CD4-positive, alpha-beta T cell (primary cell): ENCODE data around the gene ZDHHC20. TPM values are rescaled to one million over a fixed set of nuclear protein-coding genes. Genes with fewer than 3 reads are reported as not detected.
A peak's percentile ranks its signal among the peaks of the same experiment; 100 is the strongest.
"Not testable (repeated sequence)": the region's sequence is repeated elsewhere in the genome, so short reads cannot be mapped to it uniquely, and the experiment has no call there.

Experiments used
- ATAC-seq: fragments of 200-7000 bp; cut with Tn5 transposase; one replicate; pipeline ENCODE4 v1.10.0; 2022; ENCODE audit warnings: mild to moderate bottlenecking; ENCODE audit not compliant: poor library complexity
- CTCF ChIA-PET: fragments of 350-600 bp; sonication (Branson Sonifier 250); formaldehyde crosslinking; loops from one replicate; lab custom pipeline; 2021; ENCODE audit warnings: antibody characterized with exemption, inconsistent platforms; lab: Charles Lee
- POLR2A ChIA-PET: fragments of 350-600 bp; sonication (Branson Sonifier 250); formaldehyde crosslinking; loops from one replicate; lab custom pipeline; 2021; ENCODE audit warnings: antibody characterized with exemption, inconsistent platforms; lab: Charles Lee
- DNase-seq, 14 experiments: peaks; one replicate each; pipeline ENCODE4 v3.0.0-alpha.2; 2013 to 2020; ENCODE audit warnings: mixed read lengths in 2 of 14
- H3K27ac ChIP-seq, 2 donors: one replicate each; pipeline versions ENCODE4 v1.5.1 to v1.7.0; 2013; ENCODE audit warnings: low read length in 2 of 2, low read depth in 1 of 2, mild to moderate bottlenecking in 1 of 2
- H3K27me3 ChIP-seq, 2 experiments: 1 replicate in 1 of 2; 2 replicates in 1 of 2; pipeline versions ENCODE4 v1.6.1 to v1.7.0; 2013; ENCODE audit warnings: low read length in 2 of 2, control low read depth in 1 of 2, mild to moderate bottlenecking in 1 of 2, moderate library complexity in 1 of 2; ENCODE audit not compliant: insufficient read depth in 2 of 2, control insufficient read depth in 1 of 2
- H3K36me3 ChIP-seq: one replicate; pipeline ENCODE4 v1.6.1; 2013; ENCODE audit warnings: low read length, control low read depth; ENCODE audit not compliant: insufficient read depth
- H3K4me1 ChIP-seq: one replicate; pipeline ENCODE4 v1.6.1; 2013; ENCODE audit warnings: low read length, control low read depth; ENCODE audit not compliant: insufficient read depth
- H3K4me3 ChIP-seq: one replicate; pipeline ENCODE4 v1.5.1; 2013; ENCODE audit warnings: mild to moderate bottlenecking, low read length, moderate library complexity
- H3K9me3 ChIP-seq, 2 experiments: 1 replicate in 1 of 2; 2 replicates in 1 of 2; pipeline versions ENCODE4 v1.6.1 to v1.7.0; 2013; ENCODE audit warnings: low read length in 2 of 2, mild to moderate bottlenecking in 2 of 2, control low read depth in 1 of 2, moderate library complexity in 1 of 2; ENCODE audit not compliant: control insufficient read depth in 1 of 2, insufficient read depth in 1 of 2
- H3K27ac Mint-ChIP-seq: one replicate; pipeline ENCODE4 v1.8.0; 2020; ENCODE audit warnings: mixed read lengths
- H3K27me3 Mint-ChIP-seq: one replicate; pipeline ENCODE4 v1.8.0; 2021; ENCODE audit warnings: mixed read lengths
- H3K36me3 Mint-ChIP-seq: one replicate; pipeline ENCODE4 v1.8.0; 2021; ENCODE audit warnings: low read depth, mixed read lengths
- H3K4me1 Mint-ChIP-seq: one replicate; pipeline ENCODE4 v1.8.0; 2021; ENCODE audit warnings: low read depth, mixed read lengths
- H3K4me3 Mint-ChIP-seq: one replicate; pipeline ENCODE4 v1.8.0; 2020; ENCODE audit warnings: mild to moderate bottlenecking, mixed read lengths
- H3K9me3 Mint-ChIP-seq: one replicate; pipeline ENCODE4 v1.8.0; 2020; ENCODE audit warnings: mixed read lengths
- CTCF ChIP-seq: fragments of 200-600 bp; IDR thresholded peaks from one replicate; pipeline ENCODE4 v1.8.0; 2022; ENCODE audit warnings: antibody characterized with exemption, mild to moderate bottlenecking
- intact Hi-C, 2 experiments: fragments of 100-400 bp; cut with DNase I in 1 of 2; cut with micrococcal nuclease in 1 of 2; formaldehyde crosslinking; loops; one replicate each; pipeline versions ENCODE4 v1.15.1 to v1.9.0; 2023 to 2025; cut with DNase I, micrococcal nuclease
- total RNA-seq, 174 experiments: library from RNA in 2 of 174; stranded (reverse) in 2 of 174; gene quantifications; one replicate each; pipeline ENCODE4 v1.2.3 and lab custom pipeline; 2021 to 2026

The ZDHHC20 gene
- total RNA-seq, 2 experiments from 2014 or later: 62.8 to 65.1 TPM

- intact Hi-C loops: no loop called here
- Mint-ChIP-seq H3K9me3 (no peaks in the 10 kb centered on the region), H3K27ac (no peak overlapping the region), H3K4me1 (peaks cover 11% of the 10 kb centered on the region), H3K27me3 (no peaks in the 10 kb centered on the region), H3K4me3 (no peak overlapping the region), H3K36me3 (peaks cover 80% of the 10 kb centered on the region)
- ATAC-seq (no peak), DNase-seq (no peak)
- peaks cover 67% of the 10 kb centered on the region for H3K36me3 ChIP-seq
- no peaks in the 10 kb centered on the region for H3K27me3 ChIP-seq
- CTCF ChIA-PET: interaction anchor here (0.6 kb wide), 1 partner anchor 24 kb away, joined by 5 read pairs; no protein-coding TSS in a partner anchor
- no peaks in the 10 kb centered on the region for H3K9me3 ChIP-seq
- no peak overlapping the region for H3K4me3 ChIP-seq
- POLR2A ChIA-PET: no interaction called here
- no peak for TF ChIP-seq CTCF
- no peak overlapping the region for H3K27ac ChIP-seq
- no peaks in the 10 kb centered on the region for H3K4me1 ChIP-seq
Observed at GRCh38 chr13:21389124-21389523, 70.0 kb downstream of the ZDHHC20 start.

DNA sequence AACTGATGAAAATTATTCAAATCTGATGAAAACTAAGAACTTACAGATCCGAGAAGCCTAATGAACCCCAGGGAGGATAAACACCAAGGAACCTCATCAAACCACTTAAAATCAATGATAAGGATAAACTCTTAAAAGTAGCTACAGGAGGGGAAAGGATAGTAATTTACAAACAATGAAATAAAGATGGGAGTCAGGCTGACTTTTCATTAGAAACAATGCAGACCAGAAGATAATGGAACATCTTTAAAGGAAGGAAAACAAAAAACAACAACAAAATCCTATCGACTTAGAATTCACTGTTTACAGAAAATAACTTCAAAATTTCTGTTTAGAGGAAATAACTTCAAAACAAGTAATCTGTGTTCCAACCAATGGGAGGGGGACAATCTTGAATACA is 73.4 kb downstream of the ZDHHC20 start:
- Histone ChIP-seq H3K27ac (no peak overlapping the region), H3K9me3 (no peaks in the 10 kb centered on the region), H3K27me3 (no peaks in the 10 kb centered on the region), H3K4me1 (no peaks in the 10 kb centered on the region), H3K4me3 (no peak overlapping the region), H3K36me3 (peaks cover 71% of the 10 kb centered on the region)
- H3K4me3 Mint-ChIP-seq: no peak overlapping the region
- H3K36me3 Mint-ChIP-seq: peaks cover 89% of the 10 kb centered on the region
- H3K9me3 Mint-ChIP-seq: no peaks in the 10 kb centered on the region
- H3K4me1 Mint-ChIP-seq: peaks cover 7% of the 10 kb centered on the region
- TF ChIP-seq CTCF: no peak
- intact Hi-C loops: no loop called here
- CTCF ChIA-PET: no interaction called here
- no peak overlapping the region for H3K27ac Mint-ChIP-seq
- ATAC-seq (no peak), DNase-seq (no peak)
- POLR2A ChIA-PET: interaction anchor here (0.9 kb wide), 1 partner anchor 9 kb away, joined by 4 read pairs; no protein-coding TSS in a partner anchor
- H3K27me3 Mint-ChIP-seq: no peaks in the 10 kb centered on the region

GRCh38 chr13:21383090-21383489 is 76.0 kb downstream of the ZDHHC20 start:
- no peak for ATAC-seq
- no peaks in the 10 kb centered on the region for H3K27me3 Mint-ChIP-seq
- H3K4me3 Mint-ChIP-seq: no peak overlapping the region
- Histone ChIP-seq H3K27ac (no peak overlapping the region), H3K27me3 (no peaks in the 10 kb centered on the region), H3K36me3 (peaks cover 55% of the 10 kb centered on the region), H3K4me3 (no peak overlapping the region), H3K4me1 (no peaks in the 10 kb centered on the region), H3K9me3 (no peaks in the 10 kb centered on the region)
- no peak for DNase-seq
- intact Hi-C loops: no loop called here
- H3K4me1 Mint-ChIP-seq: no peaks in the 10 kb centered on the region
- TF ChIP-seq CTCF: no peak
- H3K9me3 Mint-ChIP-seq: no peaks in the 10 kb centered on the region
- H3K27ac Mint-ChIP-seq: no peak overlapping the region
- ChIA-PET CTCF (no interaction called here), POLR2A (interaction anchor here (0.7 to 1.1 kb wide), 2 partner anchors 34 to 142 kb away, joined by 3 read pairs; no protein-coding TSS in a partner anchor)
- peaks cover 80% of the 10 kb centered on the region for H3K36me3 Mint-ChIP-seq

GRCh38 chr13:21376998-21377985 is 81.8 kb downstream of the ZDHHC20 start:
- H3K4me3 Mint-ChIP-seq, H3K9me3 ChIP-seq, H3K4me1 Mint-ChIP-seq, H3K4me1 ChIP-seq, ATAC-seq, H3K27me3 ChIP-seq, H3K9me3 Mint-ChIP-seq, H3K27ac ChIP-seq, H3K27me3 Mint-ChIP-seq, POLR2A ChIA-PET, intact Hi-C loops, DNase-seq, H3K4me3 ChIP-seq: not testable (repeated sequence)
- peaks cover 41% of the 10 kb centered on the region for H3K36me3 ChIP-seq
- Mint-ChIP-seq H3K36me3 (peaks cover 66% of the 10 kb centered on the region), H3K27ac (peak overlapping the region; percentile 63)
- CTCF ChIA-PET: interaction anchor here (0.6 kb wide), 1 partner anchor 1271 kb away, joined by 3 read pairs; no protein-coding TSS in a partner anchor
